Femur (tissue), 1 donor: Measurements from ENCODE around the gene TEKT4.
A peak's percentile ranks its signal among the peaks of the same experiment; 100 is the strongest.
"Not testable (repeated sequence)": the region's sequence is repeated elsewhere in the genome, so short reads cannot be mapped to it uniquely, and the experiment has no call there.

Experiments used
- DNase-seq: peaks from one replicate; pipeline ENCODE4 v3.0.0-alpha.2; 2017

TEKT4 gene

DNA sequence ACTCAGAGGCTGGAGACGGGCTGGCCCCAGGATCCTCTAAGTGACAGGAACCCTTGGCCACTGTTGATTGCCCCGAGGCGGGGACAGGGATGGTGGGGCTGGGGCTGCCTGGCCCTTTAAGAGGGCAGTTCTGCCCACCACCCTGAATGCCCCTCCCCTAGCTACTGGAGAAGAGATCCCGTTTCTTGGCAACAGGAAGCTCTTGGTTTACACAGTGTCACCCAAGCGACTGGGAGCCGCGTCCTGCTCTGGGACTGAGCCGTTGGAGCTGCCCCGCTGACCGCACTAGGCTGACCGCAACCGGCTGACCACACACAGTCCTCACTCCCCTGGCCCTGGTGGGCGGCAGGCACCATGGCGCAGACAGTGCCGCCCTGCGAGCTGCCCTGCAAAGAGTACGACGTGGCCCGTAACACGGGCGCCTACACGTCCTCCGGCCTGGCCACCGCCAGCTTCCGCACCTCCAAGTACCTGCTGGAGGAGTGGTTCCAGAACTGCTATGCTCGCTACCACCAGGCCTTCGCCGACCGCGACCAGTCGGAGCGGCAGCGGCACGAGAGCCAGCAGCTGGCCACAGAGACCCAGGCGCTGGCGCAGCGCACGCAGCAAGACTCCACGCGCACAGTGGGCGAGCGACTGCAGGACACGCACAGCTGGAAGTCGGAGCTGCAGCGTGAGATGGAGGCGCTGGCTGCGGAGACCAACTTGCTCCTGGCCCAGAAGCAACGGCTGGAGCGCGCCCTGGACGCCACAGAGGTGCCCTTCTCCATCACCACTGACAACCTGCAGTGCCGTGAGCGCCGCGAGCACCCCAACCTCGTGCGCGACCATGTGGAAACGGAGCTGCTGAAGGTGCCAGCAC is at the start of gene TEKT4:
Gene TEKT4 (plus strand): TSS at position 205 of the 862 bp plus-strand sequence. CDS start 150 bp downstream, at position 355.
- peak; percentile 46 for DNase-seq

- not testable (repeated sequence) for DNase-seq
Observed at GRCh38 chr2:94839224-94839623, 32.0 kb upstream of the TEKT4 start.

DNA sequence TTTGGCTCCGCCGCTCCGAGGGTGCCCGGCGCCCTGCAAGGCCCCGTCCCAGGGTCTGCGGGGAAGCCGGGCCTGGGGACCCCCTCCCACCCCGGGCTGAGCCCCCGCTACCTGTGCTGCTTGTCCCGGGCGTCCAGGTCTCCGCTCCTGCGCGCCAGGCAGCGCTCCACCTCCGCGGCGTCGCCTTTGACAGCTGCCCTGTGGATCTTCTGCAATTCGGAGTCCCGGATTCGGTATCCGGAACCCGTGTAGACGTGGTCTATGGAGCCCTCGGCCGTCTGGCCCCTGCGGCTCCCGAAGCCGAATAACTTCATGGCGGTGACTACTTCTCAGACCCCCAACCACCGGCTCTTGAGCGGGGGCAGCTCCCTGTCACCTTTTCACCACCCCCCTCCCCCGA is 14.4 kb upstream of the TEKT4 start:
- not testable (repeated sequence) for DNase-seq

DNA sequence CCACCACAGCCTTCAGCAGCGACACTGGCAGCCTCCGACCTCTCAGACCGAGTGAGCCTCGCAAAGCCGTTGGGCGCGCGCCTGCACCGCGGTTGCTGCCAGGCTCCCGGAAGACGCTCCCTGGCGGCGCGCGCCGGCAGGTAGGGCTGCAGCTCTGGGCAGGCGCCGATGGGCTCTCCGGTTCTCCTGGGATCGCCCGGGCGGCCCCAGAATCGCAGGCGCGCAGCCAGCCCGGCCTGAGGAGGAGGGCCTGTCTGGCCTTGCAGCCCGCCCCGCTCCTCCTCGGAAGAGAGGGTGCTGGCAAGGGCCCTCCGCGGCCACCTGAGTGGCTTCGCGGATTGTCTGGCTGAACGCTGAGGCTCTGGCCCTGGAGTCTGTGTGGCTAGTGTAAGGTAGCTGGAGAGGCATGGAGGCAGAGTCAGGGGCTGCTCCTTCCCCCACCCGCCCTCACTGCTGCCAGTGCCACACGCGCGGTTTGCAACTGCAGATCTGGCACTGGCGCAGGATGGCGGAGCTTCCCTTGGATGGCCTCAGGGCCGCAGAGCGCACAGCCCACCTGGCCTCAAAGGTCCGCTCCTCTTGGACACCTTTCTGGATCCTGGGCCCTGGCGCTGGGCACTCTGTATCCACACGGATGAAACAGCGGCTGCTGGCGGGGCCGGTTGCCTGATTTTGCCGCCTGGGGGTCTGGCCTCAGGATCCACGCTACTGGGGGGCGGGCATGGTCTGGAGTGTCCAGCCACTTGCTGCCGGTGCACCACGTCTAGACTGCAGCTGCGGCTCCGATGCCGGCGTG is 13.7 kb upstream of the TEKT4 start:
- not testable (repeated sequence) for DNase-seq

DNA sequence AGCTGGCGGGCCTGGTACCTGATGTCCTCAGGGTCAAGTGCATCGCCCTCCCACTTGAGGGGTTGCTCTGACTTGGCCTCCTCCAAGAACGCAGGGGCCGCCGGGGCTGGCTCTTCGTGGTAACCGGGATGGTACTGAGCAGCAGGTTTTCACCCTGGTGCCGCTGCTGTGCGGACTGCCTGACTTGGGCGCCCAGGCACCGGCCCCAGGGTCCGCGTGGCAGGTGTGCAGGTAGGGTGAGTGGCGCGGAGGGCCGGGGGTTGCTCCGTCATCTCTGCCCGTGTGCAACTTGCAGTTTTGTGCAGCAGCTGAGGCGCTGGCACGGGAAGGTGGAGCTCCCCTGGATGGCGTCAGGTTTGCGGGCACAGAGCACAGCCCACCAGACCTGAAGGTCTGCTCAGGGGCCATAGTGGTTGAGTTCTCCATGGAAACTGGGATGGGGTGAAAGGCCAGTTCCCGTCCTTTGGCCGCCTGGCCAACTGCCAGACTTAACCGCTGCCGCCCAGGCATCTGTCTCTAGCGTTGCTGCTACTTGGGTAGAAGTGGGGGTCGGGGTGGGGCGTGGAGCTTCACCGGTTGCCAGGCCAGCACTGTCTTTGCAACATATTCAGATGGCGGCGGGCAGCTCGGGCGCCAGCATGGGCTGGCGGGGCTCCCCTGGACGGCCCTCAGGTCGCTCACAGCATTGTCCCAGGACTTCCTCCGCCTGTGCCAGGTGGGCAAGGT is 12.9 kb upstream of the TEKT4 start:
- not testable (repeated sequence) for DNase-seq

DNA sequence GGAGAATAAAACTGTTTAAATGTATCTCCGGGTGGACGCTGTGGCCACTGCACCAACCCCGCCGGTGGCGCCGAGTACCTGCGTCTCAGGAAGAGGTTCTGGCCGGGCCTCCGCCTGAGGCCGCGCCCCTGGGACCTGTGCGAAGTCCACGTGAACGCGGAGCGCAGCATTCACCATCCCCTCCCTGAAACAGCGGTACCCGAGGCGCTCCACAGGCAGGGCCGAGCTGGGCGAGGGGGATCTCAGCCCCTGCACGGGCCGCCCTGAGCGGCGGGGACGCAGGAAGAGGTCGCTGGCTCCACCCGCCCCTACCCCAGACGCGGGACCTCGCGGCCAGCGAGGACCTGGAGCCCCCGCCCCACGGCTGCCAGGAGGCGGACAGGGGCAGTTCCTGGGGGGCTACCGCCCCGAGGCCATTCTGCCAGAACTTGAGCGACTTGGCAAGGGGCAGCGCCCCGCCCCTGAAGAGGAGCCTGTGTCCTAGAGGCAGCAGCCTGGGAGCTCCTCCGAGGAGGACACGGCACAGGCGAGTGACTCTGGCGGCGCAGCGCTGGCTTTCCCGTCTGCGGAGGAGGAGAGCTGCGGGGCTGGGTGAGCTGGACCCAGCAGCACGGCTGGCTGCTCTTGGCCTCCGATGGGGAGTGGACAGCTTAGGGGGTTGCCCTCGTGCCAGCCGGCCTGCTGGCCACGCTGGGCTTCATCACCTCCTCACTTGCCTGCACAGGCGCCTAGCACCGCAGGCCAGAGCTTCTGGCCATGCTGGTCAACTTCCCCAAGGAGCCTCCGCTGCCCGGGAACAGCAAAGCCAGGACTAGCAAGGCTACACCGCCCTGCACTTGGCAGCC is 9.7 kb upstream of the TEKT4 start:
- no peak for DNase-seq

DNA sequence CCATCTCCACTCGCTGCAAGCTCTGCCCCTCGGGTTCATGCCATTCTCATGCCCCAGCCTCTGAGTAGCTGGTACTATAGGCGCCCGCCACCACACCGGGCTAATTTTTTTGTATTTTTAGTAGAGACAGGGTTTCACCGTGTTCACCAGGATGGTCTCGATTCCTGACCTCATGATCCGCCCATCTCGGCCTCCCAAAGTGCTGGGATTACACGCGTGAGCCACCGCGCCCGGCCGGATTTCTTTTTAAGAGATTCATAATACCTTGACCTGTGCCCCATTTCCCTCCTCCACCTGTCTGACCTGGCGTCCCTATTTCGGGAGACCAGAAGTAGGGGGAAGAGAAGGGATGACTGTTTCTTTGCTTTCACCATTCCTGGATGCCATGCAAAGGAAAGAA is 8.3 kb upstream of the TEKT4 start:
- not testable (repeated sequence) for DNase-seq

GRCh38 chr2:94869131-94869530 is 2.1 kb upstream of the TEKT4 start:
- DNase-seq, result no peak

- DNase-seq, result no peak
Observed at GRCh38 chr2:94869552-94870439, 1.4 kb upstream of the TEKT4 start.

DNA sequence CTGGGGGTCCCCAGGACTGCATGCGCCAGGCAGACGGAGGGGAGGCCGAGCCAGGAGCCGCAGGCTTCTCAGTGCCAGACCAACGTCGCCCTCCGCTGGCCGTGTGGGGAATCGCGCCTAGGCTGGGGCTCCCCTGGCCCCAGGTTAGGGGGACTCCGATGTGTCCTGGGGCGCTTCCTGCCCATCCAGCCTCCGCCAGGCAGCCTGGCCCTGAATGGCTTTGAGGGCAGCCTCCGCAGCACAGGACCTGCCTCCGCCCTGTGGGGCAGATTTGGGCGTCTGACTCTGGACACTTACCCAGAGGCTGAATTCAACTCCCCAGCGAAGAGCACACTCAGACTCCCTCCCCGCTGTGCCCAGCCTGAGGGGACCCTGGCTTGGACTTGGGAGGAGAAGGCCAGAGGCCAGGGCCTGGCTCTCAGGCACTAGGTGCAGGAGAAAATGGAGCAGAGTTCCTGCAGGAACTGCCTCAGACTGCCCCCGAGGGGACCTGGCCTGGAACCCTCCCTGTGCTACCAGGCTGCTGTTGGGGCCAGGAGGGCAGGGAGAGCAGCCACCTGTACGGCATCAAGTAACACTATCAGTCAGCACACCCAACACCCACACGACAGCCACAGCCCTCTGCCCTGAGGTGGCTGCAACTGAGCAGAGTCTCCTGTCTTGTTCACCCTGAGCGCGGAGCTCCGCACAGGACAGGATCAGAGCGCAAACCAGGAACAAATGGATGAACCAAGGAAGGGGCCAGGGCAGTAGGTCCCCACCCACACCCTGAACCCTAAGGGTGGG is 597 bp upstream of the TEKT4 start:
- DNase-seq, result no peak

GRCh38 chr2:94872088-94872618 is 923 bp downstream of the TEKT4 start:
- DNase-seq, result no peak

- no peak for DNase-seq
Observed at GRCh38 chr2:94872676-94873361, 1.6 kb downstream of the TEKT4 start.

DNA sequence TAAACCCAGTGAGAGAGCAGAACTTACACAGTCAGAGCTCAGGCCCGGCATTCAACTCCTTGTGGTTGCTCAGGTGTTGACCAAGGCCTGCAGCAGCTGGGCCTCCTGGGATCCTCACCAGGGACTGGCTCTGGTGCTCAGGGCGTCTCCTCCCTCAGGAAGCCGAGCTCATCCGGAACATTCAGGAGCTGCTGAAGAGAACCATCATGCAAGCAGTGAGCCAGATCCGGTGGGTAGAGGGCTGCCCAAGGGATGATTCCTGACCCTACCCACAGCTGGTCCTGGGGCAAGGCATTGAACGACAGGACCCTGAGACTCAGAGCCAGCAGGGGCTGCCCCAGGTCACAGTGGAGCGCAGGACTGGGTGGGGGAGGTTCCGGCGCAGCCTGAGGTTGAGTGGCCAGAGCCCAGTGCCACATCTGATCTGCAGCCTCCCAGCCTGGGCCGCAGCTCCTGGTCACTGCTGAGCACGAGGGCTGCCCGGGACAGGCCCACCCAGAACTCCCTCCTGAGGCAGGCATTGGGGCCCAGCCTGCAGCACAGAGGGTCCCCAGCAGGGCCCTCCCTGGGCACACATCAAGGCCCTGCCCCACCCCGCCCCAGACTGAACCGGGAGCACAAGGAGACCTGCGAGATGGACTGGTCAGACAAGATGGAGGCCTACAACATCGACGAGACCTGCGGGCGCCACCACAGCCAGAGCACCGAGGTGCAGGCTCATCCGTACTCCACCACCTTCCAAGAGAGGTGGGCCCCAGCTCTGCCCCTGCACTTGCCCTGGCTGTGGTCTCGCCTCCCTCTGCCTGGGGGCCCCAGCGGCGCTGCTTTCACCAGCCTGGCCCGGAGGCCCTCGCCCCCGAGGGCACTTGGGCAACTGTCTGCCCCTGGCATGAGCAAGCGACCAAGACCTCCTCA is 2.4 kb downstream of the TEKT4 start:
- no peak for DNase-seq

DNA sequence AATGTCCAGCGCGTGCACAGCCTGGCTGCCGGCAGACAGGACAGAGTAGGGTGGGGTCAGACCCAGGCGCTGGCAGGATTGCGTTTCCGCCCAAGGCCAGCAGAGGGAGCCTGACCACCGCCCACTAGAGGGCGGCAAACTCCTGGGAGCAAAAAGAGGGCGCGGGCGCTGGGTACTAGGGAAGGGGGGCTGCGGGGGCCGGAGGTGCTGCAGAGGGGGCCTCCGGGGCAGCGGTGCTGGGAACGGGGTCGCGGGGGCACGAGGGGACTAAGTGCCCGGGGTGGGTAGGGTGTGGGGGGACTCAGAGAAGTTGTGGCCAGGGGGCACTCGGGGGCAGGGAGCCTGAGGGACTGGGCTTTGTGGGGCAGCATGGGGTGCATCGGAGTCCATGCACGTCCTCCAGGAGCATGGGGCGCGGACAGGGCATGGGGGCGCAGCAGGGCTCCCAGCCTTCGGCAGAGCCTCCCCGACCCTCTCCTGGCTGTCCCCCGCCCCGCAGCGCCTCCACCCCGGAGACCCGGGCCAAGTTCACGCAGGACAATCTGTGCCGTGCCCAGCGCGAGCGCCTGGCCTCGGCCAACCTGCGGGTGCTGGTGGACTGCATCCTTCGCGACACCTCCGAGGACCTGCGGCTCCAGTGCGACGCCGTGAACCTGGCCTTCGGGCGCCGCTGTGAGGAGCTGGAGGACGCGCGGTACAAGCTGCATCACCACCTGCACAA is 3.2 kb downstream of the TEKT4 start:
- DNase-seq, result no peak

GRCh38 chr2:94875064-94875819 is 4.0 kb downstream of the TEKT4 start:
- no peak for DNase-seq

DNA sequence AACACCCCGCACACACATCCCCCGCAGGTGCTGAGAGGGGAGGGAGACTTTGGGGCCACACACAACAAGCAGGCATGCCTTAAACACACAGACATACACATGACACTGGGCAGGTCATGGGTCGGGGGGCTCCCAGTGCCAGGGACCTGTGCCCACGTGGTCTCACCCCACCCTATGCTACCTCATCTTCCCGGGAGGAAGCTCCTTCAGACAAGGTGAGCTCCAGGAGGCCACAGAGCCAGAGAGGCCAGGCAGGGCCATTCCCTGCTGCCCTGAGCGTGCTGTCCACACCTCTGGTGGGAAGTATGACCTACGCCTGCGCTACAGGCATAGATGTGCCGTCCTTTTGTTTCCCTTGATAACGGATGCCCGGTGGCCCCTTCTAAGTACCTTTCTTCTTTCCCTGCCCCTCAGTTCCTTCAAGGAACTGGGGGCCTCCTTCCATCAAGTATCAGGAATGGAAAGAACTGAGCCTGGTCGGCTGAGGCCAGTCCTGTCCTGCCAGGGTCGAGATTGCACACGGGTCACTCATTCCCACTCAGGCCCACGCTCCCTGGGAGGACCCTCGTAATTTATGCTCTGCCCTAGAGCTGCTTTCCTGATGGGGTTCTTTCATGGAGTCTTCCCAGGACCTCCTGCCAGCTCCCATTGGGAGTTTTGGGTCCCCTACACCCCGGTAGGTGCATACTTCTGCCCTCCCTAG is 4.7 kb downstream of the TEKT4 start:
- DNase-seq, result no peak
